H9 (cell line): Measurements from ENCODE around the gene TESPA1. TPM values are rescaled to one million over a fixed set of nuclear protein-coding genes. Genes with fewer than 3 reads are reported as not detected.

Experiments used
- DNase-seq: peaks from one replicate; pipeline ENCODE4 v3.0.0-alpha.2; 2017
- H2AFZ ChIP-seq: one replicate; pipeline ENCODE4 v1.6.1; 2013; ENCODE audit warnings: mild to moderate bottlenecking, low read length, control low read depth, moderate library complexity
- H2AK5ac ChIP-seq: 2 replicates; pipeline ENCODE4 v1.6.1; 2013; ENCODE audit warnings: low read length, control low read depth, mixed read lengths; ENCODE audit not compliant: insufficient read length
- H2BK120ac ChIP-seq: one replicate; pipeline ENCODE4 v1.6.1; 2013; ENCODE audit warnings: low read depth, mild to moderate bottlenecking, low read length, control low read depth, inconsistent platforms; ENCODE audit not compliant: poor library complexity, severe bottlenecking
- H2BK12ac ChIP-seq: 2 replicates; pipeline ENCODE4 v1.6.1; 2013; ENCODE audit warnings: low read length, control low read depth, mixed read lengths, low read depth; ENCODE audit not compliant: insufficient read length
- H2BK15ac ChIP-seq: 2 replicates; pipeline ENCODE4 v1.6.1; 2013; ENCODE audit warnings: low read depth, low read length, control low read depth
- H2BK20ac ChIP-seq: one replicate; pipeline ENCODE4 v1.6.1; 2013; ENCODE audit warnings: low read depth, mild to moderate bottlenecking, low read length, control low read depth, inconsistent platforms; ENCODE audit not compliant: poor library complexity, severe bottlenecking
- H2BK5ac ChIP-seq: 2 replicates; pipeline ENCODE4 v1.6.1; 2013; ENCODE audit warnings: low read length, control low read depth, mixed read lengths; ENCODE audit not compliant: insufficient read length
- H3K14ac ChIP-seq: 2 replicates; pipeline ENCODE4 v1.6.1; 2013; ENCODE audit warnings: low read length, control low read depth; ENCODE audit not compliant: insufficient read depth
- H3K18ac ChIP-seq: 2 replicates; pipeline ENCODE4 v1.6.1; 2013; ENCODE audit warnings: low read depth, mild to moderate bottlenecking, mixed read lengths, low read length, control low read depth; ENCODE audit not compliant: insufficient read length
- H3K23ac ChIP-seq: 2 replicates; pipeline ENCODE4 v1.6.1; 2013; ENCODE audit warnings: low read length, control low read depth, mixed read lengths, low read depth; ENCODE audit not compliant: insufficient read length
- H3K23me2 ChIP-seq: 2 replicates; pipeline ENCODE4 v1.6.1; 2013; ENCODE audit warnings: low read depth, mild to moderate bottlenecking, mixed read lengths, low read length, control low read depth; ENCODE audit not compliant: insufficient read length, poor library complexity, severe bottlenecking
- H3K27ac ChIP-seq: 2 replicates; pipeline ENCODE4 v1.5.1; 2013; ENCODE audit warnings: low read length, control low read depth, mixed read lengths, low read depth; ENCODE audit not compliant: insufficient read length
- H3K27me3 ChIP-seq: 2 replicates; pipeline ENCODE4 v1.6.1; 2013; ENCODE audit warnings: low read length, control low read depth, inconsistent platforms; ENCODE audit not compliant: insufficient read depth
- H3K4ac ChIP-seq: 2 replicates; pipeline ENCODE4 v1.6.1; 2013; ENCODE audit warnings: low read depth, mild to moderate bottlenecking, control low read depth, inconsistent platforms, low read length, moderate library complexity
- H3K4me1 ChIP-seq: 2 replicates; pipeline ENCODE4 v1.6.1; 2013; ENCODE audit warnings: low read length, control low read depth, inconsistent platforms; ENCODE audit not compliant: insufficient read depth
- H3K4me2 ChIP-seq: 2 replicates; pipeline ENCODE4 v1.6.1; 2013; ENCODE audit warnings: low read length, control low read depth, mixed read lengths; ENCODE audit not compliant: insufficient read length, insufficient read depth
- H3K56ac ChIP-seq: 2 replicates; pipeline ENCODE4 v1.6.1; 2013; ENCODE audit warnings: low read depth, mild to moderate bottlenecking, mixed read lengths, low read length, control low read depth; ENCODE audit not compliant: insufficient read length
- H3K79me1 ChIP-seq: 2 replicates; pipeline ENCODE4 v1.6.1; 2013; ENCODE audit warnings: low read depth, mild to moderate bottlenecking, moderate library complexity, low read length, control low read depth, inconsistent platforms; ENCODE audit not compliant: insufficient read depth, poor library complexity, severe bottlenecking
- H3K79me2 ChIP-seq: 2 replicates; pipeline ENCODE4 v1.6.1; 2013; ENCODE audit warnings: low read length, control low read depth, inconsistent platforms; ENCODE audit not compliant: insufficient read depth
- H3K9ac ChIP-seq: 2 replicates; pipeline ENCODE4 v1.6.1; 2013; ENCODE audit warnings: low read length, control low read depth, mixed read lengths; ENCODE audit not compliant: insufficient read length; ENCODE audit errors: extremely low read depth
- H3K9me3 ChIP-seq: one replicate; pipeline ENCODE4 v1.6.1; 2013; ENCODE audit warnings: low read depth, low read length, inconsistent platforms; ENCODE audit not compliant: control insufficient read depth
- H3T11ph ChIP-seq: one replicate; pipeline ENCODE4 v1.6.1; 2013; ENCODE audit warnings: mild to moderate bottlenecking, low read length, control low read depth, inconsistent platforms
- H4K20me1 ChIP-seq: one replicate; pipeline ENCODE4 v1.6.1; 2013; ENCODE audit not compliant: control insufficient read depth, insufficient read length, insufficient read depth
- H4K5ac ChIP-seq: 2 replicates; pipeline ENCODE4 v1.6.1; 2013; ENCODE audit warnings: low read depth, mild to moderate bottlenecking, mixed read lengths, low read length, control low read depth; ENCODE audit not compliant: insufficient read length
- H4K8ac ChIP-seq: replicated peaks from 2 replicates; pipeline ENCODE4 v1.6.1; 2013; ENCODE audit warnings: low read length, control low read depth, mixed read lengths, low read depth; ENCODE audit not compliant: insufficient read length
- H4K91ac ChIP-seq: 2 replicates; pipeline ENCODE4 v1.6.1; 2013; ENCODE audit warnings: low read depth, mild to moderate bottlenecking, moderate library complexity, mixed read lengths, low read length, control low read depth; ENCODE audit not compliant: insufficient read length
- H3K27ac Mint-ChIP-seq, 3 experiments: 2 replicates in 2 of 3; 3 replicates in 1 of 3; pipeline ENCODE4 v1.8.0; 2020 to 2021; ENCODE audit warnings: mixed read lengths in 3 of 3, mild to moderate bottlenecking in 1 of 3, moderate library complexity in 1 of 3
- H3K27me3 Mint-ChIP-seq: 2 replicates; pipeline ENCODE4 v1.8.0; 2021; ENCODE audit warnings: low read depth, mild to moderate bottlenecking, moderate library complexity, mixed read lengths
- H3K36me3 Mint-ChIP-seq, 3 experiments: 2 replicates in 2 of 3; 3 replicates in 1 of 3; pipeline ENCODE4 v1.8.0; 2020 to 2021; ENCODE audit warnings: low read depth in 3 of 3, mixed read lengths in 3 of 3; ENCODE audit not compliant: insufficient read depth in 1 of 3
- H3K4me1 Mint-ChIP-seq, 2 experiments: 2 replicates each; pipeline ENCODE4 v1.8.0; 2020; ENCODE audit warnings: mixed read lengths in 2 of 2
- H3K4me3 Mint-ChIP-seq, 2 experiments: 2 replicates in 1 of 2; 3 replicates in 1 of 2; pipeline ENCODE4 v1.8.0; 2020 to 2021; ENCODE audit warnings: mild to moderate bottlenecking in 2 of 2, mixed read lengths in 2 of 2, moderate library complexity in 1 of 2
- H3K9me3 Mint-ChIP-seq, 2 experiments: 2 replicates in 1 of 2; 3 replicates in 1 of 2; pipeline ENCODE4 v1.8.0; 2020; ENCODE audit warnings: mild to moderate bottlenecking in 2 of 2, mixed read lengths in 2 of 2, moderate library complexity in 1 of 2
- WGBS: extraction: QIAGEN DNeasy Blood & Tissue Kit; methylation state at CpG from one replicate; pipeline ENCODE4 v1.1.7; 2013; ENCODE audit warnings: missing lambda C conversion rate, low lambda C conversion rate, mixed read lengths; ENCODE audit not compliant: insufficient read length; ENCODE audit errors: extremely low coverage; 5-methylcytosine and 5-hydroxymethylcytosine counted together
- total RNA-seq: library from RNA; stranded (reverse); gene quantifications from 2 replicates; pipeline ENCODE4 v1.2.1, GENCODE V29; 2021
- TF ChIP-seq, protein P1 (sequence below): fragments of 200-600 bp; sonication (generic); conservative IDR thresholded peaks from 3 replicates; pipeline ENCODE4 v1.8.0; 2021; ENCODE audit warnings: antibody characterized with exemption, mild to moderate bottlenecking

Gene TESPA1
- total RNA-seq, 1 experiment from 2014 or later = not detected

DNA sequence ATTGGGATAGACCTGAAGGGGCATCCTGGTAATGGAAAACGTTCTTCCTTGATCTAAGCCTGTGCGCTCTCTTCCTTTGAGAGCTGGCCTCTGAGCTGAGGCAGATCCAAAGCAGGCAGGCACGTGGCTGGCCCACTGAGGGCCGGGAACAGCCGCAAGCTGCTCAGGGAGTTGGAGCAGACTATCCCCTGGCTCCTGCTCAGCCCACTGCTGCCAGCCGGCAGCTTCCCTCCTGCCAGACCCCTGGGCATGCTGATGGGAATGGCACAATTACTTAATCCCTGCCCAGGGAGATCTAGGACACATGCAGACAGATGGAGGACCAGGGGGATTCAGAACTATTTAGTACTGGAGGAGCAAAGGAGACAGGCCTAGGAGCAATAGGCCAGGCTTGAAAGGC is 49.7 kb upstream of the TESPA1 start:
- H3T11ph ChIP-seq = no peak overlapping the region

More for the DNA sequence above, 49.7 kb upstream of the TESPA1 start:
- H3K27ac Mint-ChIP-seq = peak overlapping the region in 1 of 3 experiments; percentile 18; a peak in 1 of 7 replicates
- no peaks in the 10 kb centered on the region for H3K79me2 ChIP-seq
- peak; percentile 33 for DNase-seq
- H2BK12ac ChIP-seq = no peak overlapping the region
- no peaks in the 10 kb centered on the region for H3K23me2 ChIP-seq
- H3K4me1 ChIP-seq = no peaks in the 10 kb centered on the region
- H2AK5ac ChIP-seq = no peak overlapping the region
- no peak overlapping the region for H4K5ac ChIP-seq
- no peak overlapping the region for H3K56ac ChIP-seq
- H3K18ac ChIP-seq = no peak overlapping the region
- no peak overlapping the region for H3K4me2 ChIP-seq
- H3K14ac ChIP-seq = no peak overlapping the region
- no peaks in the 10 kb centered on the region; the same call in 1 of the 2 replicates for H3K27me3 Mint-ChIP-seq
- H3K36me3 Mint-ChIP-seq = no peaks in the 10 kb centered on the region
- no peak overlapping the region for H2BK5ac ChIP-seq
- H2AFZ ChIP-seq = no peak overlapping the region
- no peaks in the 10 kb centered on the region for H3K79me1 ChIP-seq
- H3K9ac ChIP-seq = no peak overlapping the region
- H3K27me3 ChIP-seq = no peaks in the 10 kb centered on the region
- H3K9me3 ChIP-seq = no peaks in the 10 kb centered on the region
- WGBS = no CpG with 5 or more reads among the region's 6 CpGs
- no peak overlapping the region for H3K4ac ChIP-seq
- H4K20me1 ChIP-seq = no peaks in the 10 kb centered on the region
- no peak overlapping the region for H2BK120ac ChIP-seq
- H4K91ac ChIP-seq = no peak overlapping the region
- TF ChIP-seq, protein P1, sequence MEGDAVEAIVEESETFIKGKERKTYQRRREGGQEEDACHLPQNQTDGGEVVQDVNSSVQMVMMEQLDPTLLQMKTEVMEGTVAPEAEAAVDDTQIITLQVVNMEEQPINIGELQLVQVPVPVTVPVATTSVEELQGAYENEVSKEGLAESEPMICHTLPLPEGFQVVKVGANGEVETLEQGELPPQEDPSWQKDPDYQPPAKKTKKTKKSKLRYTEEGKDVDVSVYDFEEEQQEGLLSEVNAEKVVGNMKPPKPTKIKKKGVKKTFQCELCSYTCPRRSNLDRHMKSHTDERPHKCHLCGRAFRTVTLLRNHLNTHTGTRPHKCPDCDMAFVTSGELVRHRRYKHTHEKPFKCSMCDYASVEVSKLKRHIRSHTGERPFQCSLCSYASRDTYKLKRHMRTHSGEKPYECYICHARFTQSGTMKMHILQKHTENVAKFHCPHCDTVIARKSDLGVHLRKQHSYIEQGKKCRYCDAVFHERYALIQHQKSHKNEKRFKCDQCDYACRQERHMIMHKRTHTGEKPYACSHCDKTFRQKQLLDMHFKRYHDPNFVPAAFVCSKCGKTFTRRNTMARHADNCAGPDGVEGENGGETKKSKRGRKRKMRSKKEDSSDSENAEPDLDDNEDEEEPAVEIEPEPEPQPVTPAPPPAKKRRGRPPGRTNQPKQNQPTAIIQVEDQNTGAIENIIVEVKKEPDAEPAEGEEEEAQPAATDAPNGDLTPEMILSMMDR = no peak
- H3K4me1 Mint-ChIP-seq = peaks cover 7 to 11% of the 10 kb centered on the region in 2 experiments
- H3K23ac ChIP-seq = no peak overlapping the region
- H3K27ac ChIP-seq = no peak overlapping the region
- H2BK15ac ChIP-seq = no peak overlapping the region
- no peak overlapping the region for H2BK20ac ChIP-seq
- no peaks in the 10 kb centered on the region for H3K9me3 Mint-ChIP-seq
- H3K4me3 Mint-ChIP-seq = no peak overlapping the region
- no peak overlapping the region for H4K8ac ChIP-seq
